GM18873 (cell line): ENCODE measurements around the gene FAM163B.

Experiments
- ATAC-seq: cut with Tn5 transposase; IDR thresholded peaks from one replicate; pipeline ENCODE4 v1.9.1; 2021; ENCODE audit warnings: mild to moderate bottlenecking, moderate library complexity, moderate number of reproducible peaks; ENCODE audit not compliant: unreplicated experiment, low FRiP score

Gene FAM163B

DNA sequence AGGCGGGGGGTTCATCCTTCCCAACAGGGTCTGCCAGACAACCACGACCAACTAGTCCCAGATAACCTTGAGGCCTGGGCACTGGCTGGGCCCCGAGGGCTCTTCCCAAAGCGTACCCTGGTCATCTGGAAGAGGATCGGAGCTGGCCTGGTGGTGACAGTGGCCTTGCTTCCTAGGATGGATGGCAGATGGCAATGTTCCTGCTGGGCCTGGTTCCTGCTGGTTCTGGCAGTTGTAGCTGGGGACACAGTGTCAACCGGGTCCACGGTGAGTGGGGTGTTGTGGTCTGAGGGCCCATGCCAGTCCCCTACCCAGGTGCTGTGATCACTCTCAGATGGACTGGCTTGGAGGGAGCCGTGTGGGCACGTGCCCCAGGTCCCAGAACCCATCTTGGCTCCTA, 72.7 kb downstream of the FAM163B start:
- ATAC-seq, result no peak

GRCh38 chr9:133536080-133536479, 73.1 kb downstream of the FAM163B start:
- ATAC-seq, result no peak

DNA sequence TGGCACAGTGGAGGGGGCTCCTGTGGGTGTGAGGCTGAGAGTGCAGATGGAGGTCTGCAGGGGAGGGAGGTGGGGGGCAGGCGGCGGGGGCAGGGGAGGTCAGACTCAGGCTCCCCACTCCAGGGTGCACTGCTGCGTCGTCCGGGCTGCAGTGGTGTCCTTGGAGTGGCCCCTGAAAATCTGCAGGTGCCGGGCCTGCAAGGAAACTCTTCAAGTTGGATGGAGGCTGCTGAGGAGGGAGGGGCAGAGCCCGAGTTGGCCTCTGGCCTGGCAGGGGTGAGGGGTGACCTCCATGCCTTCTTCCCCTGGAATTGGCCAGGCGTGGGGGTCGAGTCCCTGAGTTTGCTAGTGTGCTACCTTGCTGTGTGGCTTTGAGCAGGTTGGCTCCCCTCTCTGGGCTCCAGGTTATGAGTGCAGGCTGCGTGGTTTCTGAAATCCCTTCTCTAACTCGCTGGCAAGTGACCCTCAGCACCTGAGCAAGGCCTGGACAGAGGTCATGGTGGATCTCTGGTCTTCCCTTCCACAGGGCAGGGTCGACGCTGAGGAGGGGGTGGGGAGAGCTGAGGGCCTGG, 73.8 kb downstream of the FAM163B start:
- ATAC-seq, result no peak

- ATAC-seq, result no peak
Measured at GRCh38 chr9:133534346-133535291, 74.6 kb downstream of the FAM163B start, which contains the start of gene ADAMTSL2. Gene ADAMTSL2, plus strand, starts transcription at chr9:133534704. Its CDS starts 2,009 bp downstream, at chr9:133536713.

GRCh38 chr9:133533857-133534256, 75.3 kb downstream of the FAM163B start:
- ATAC-seq, result no peak

GRCh38 chr9:133532937-133533668, 76.1 kb downstream of the FAM163B start:
- ATAC-seq, result no peak

DNA sequence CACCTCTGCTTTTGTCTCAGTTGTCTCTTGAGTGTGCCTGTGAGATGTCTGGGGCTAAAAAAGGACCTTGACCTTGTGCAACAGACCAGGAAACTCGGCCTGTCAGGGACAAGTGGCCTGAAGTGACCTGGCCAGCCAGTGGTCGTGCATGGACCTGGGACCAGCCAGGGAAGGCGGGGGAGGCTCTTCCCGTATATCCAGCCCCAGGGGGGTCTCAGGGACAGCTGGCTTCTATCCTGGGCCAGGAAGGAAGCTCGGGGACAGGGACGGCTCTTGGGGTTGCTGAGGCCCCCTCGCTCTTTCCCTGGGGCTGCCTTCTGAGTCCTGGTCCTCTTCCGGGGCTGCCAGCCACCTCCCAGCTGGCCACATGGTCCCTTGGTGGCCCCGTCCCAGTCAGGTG, 77.9 kb downstream of the FAM163B start:
- ATAC-seq, result no peak

DNA sequence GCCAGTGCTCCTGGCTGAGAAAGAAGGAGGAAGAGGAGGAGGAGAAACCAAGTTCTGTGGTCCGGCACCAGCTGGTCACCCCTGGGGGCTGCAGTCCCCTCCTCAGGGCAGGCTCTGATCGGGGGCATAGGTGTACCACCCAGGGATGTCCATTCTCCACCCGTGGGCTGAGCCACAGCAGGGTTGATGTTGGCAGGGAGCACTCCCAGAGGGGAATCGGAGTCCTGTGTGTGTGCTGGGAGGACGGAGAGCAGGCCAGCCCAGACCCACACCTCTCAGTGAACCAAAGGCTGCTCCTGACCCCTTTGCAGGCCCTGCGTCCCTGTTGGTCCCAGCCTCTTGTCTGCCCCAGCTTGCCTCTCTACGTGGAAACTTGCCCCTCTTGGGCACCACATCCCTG, 79.3 kb downstream of the FAM163B start:
- ATAC-seq, result no peak

DNA sequence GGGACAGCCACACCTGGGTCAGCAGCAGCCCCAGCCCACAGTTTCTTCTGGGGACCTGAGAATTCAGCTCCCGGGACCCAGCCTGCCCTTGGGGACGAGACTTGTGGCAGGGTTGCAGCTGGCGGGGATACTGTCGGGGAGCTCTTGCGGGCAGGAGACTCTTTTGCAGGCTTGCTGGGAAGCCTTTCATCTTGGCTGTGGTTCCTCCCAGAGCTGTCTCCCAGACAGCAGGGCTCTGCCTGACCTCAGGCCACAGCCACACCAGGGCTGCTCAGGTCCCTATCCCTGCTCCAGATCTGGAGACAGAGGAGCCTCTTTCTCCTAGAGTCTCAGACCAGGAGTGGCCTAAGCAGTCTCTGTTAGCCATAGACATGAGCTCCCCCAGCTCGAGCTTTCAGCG, 79.7 kb downstream of the FAM163B start:
- ATAC-seq, result no peak

DNA sequence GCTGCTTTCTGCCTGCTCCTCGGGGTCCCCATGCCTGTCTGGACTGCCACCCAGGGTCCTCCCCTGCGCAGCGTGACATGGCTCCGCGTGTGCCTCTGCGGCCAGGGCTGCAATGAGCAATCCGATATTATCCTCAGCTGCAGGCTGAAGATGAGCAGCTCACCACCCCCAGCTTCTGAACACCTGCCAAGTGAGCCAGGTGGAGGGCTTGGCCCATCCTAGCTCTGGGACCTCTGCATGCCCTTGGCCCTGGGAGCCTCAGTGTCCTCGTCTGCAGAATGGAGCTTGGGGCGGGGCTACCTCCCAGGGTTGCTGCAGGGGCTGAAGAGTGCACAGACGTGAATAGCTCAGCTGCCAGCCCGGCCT, 80.3 kb downstream of the FAM163B start:
- no peak for ATAC-seq

GRCh38 chr9:133528001-133528875, 81.0 kb downstream of the FAM163B start:
- no peak for ATAC-seq

- no peak for ATAC-seq
Measured at GRCh38 chr9:133527444-133527920, 81.7 kb downstream of the FAM163B start.
